ENCODE data around the gene RBM34. TPM values are rescaled to one million over a fixed set of nuclear protein-coding genes. Genes with fewer than 3 reads are reported as not detected.

The RBM34 gene
- total RNA-seq, 3 donors from 2014 or later: 42.9 to 54.0 (median 52.2) TPM

- Histone ChIP-seq H3K4me1 (no peaks in the 10 kb centered on the region), H3K36me3 (peaks cover 4% of the 10 kb centered on the region), H3K4me3 (no peak overlapping the region), H3K27me3 (no peaks in the 10 kb centered on the region), H3K9me3 (no peaks in the 10 kb centered on the region), H3K27ac (no peak overlapping the region)
- intact Hi-C loops (cut with DNase I; ENCODE audit: low total_unique reads): no loop called here
- TF ChIP-seq, protein P1, sequence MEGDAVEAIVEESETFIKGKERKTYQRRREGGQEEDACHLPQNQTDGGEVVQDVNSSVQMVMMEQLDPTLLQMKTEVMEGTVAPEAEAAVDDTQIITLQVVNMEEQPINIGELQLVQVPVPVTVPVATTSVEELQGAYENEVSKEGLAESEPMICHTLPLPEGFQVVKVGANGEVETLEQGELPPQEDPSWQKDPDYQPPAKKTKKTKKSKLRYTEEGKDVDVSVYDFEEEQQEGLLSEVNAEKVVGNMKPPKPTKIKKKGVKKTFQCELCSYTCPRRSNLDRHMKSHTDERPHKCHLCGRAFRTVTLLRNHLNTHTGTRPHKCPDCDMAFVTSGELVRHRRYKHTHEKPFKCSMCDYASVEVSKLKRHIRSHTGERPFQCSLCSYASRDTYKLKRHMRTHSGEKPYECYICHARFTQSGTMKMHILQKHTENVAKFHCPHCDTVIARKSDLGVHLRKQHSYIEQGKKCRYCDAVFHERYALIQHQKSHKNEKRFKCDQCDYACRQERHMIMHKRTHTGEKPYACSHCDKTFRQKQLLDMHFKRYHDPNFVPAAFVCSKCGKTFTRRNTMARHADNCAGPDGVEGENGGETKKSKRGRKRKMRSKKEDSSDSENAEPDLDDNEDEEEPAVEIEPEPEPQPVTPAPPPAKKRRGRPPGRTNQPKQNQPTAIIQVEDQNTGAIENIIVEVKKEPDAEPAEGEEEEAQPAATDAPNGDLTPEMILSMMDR (IDR thresholded peaks at IDR 0.05): no peak
- no peak for TF ChIP-seq POLR2A (IDR thresholded peaks at IDR 0.05)
- DNase-seq (ENCODE audit: low spot score in 2 of 2): no peak
Observed at GRCh38 chr1:235147269-235147668, 13.8 kb downstream of the RBM34 start.

DNA sequence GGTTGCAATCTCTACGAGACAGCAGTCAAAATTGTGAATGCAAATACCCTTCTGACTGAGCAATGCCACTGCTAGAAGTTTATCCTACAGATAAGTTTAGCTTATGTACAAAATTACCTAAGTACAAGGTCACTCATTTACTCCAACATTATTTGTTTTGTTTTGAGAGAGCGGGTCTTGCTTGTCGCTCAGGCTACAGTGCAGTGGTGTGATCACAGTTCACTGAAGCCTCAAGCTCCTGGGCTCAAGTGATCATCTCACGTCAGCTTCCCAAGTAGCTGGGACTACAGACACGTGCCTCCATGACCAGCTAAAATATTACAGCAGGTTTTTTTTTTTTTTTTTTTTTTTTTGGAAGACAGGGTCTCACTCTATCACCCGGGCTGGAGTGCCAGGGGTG is 15.4 kb downstream of the RBM34 start:
- TF ChIP-seq POLR2AphosphoS5 (IDR thresholded peaks at IDR 0.05) (no peak), POLR2A (IDR thresholded peaks at IDR 0.05) (no peak)
- TF ChIP-seq, protein P1 (IDR thresholded peaks at IDR 0.05): no peak
- H3K27ac ChIP-seq: no peak overlapping the region
- H3K36me3 ChIP-seq: peaks cover 4% of the 10 kb centered on the region

GRCh38 chr1:235142991-235143390 is 18.1 kb downstream of the RBM34 start:
- TF ChIP-seq POLR2AphosphoS5 (IDR thresholded peaks at IDR 0.05) (no peak), POLR2A (IDR thresholded peaks at IDR 0.05) (no peak)
- TF ChIP-seq, protein P1 (IDR thresholded peaks at IDR 0.05): no peak
- Histone ChIP-seq H3K9me3 (no peaks in the 10 kb centered on the region), H3K36me3 (peaks cover 4% of the 10 kb centered on the region), H3K27ac (no peak overlapping the region), H3K27me3 (no peaks in the 10 kb centered on the region), H3K4me3 (no peak overlapping the region), H3K4me1 (no peaks in the 10 kb centered on the region)
- intact Hi-C loops (cut with DNase I; ENCODE audit: low total_unique reads): no loop called here
- no peak for DNase-seq (ENCODE audit: low spot score in 2 of 2)

More for the DNA sequence above, 15.4 kb downstream of the RBM34 start:
- Histone ChIP-seq H3K4me1 (no peaks in the 10 kb centered on the region), H3K9me3 (no peaks in the 10 kb centered on the region), H3K27me3 (no peaks in the 10 kb centered on the region), H3K4me3 (no peak overlapping the region)
- intact Hi-C loops (cut with DNase I; ENCODE audit: low total_unique reads): no loop called here
- DNase-seq (ENCODE audit: low spot score in 2 of 2): no peak

GRCh38 chr1:235139315-235139714 is 21.7 kb downstream of the RBM34 start:
- Histone ChIP-seq H3K27me3 (no peaks in the 10 kb centered on the region), H3K9me3 (no peaks in the 10 kb centered on the region), H3K27ac (no peak overlapping the region), H3K4me3 (no peak overlapping the region), H3K4me1 (no peaks in the 10 kb centered on the region), H3K36me3 (no peaks in the 10 kb centered on the region)
- no peak for TF ChIP-seq POLR2A (IDR thresholded peaks at IDR 0.05)
- TF ChIP-seq, protein P1 (IDR thresholded peaks at IDR 0.05): no peak
- no peak for TF ChIP-seq POLR2AphosphoS5 (IDR thresholded peaks at IDR 0.05)
- intact Hi-C loops (cut with DNase I; ENCODE audit: low total_unique reads): no loop called here
- DNase-seq (ENCODE audit: low spot score in 2 of 2): no peak

- Histone ChIP-seq H3K27ac (no peak overlapping the region), H3K9me3 (no peaks in the 10 kb centered on the region), H3K36me3 (no peaks in the 10 kb centered on the region), H3K4me1 (no peaks in the 10 kb centered on the region), H3K4me3 (no peak overlapping the region), H3K27me3 (no peaks in the 10 kb centered on the region)
- intact Hi-C loops (cut with DNase I; ENCODE audit: low total_unique reads): no loop called here
- TF ChIP-seq, protein P1 (IDR thresholded peaks at IDR 0.05): no peak
- TF ChIP-seq POLR2A (IDR thresholded peaks at IDR 0.05) (no peak), POLR2AphosphoS5 (IDR thresholded peaks at IDR 0.05) (no peak)
- no peak for DNase-seq (ENCODE audit: low spot score in 2 of 2)
Observed at GRCh38 chr1:235138821-235139220, 22.2 kb downstream of the RBM34 start.
